Pons (tissue), 1 donor: ENCODE measurements around the gene PIK3AP1.
"Not testable (repeated sequence)": the region's sequence is repeated elsewhere in the genome, so short reads cannot be mapped to it uniquely, and the experiment has no call there.

Experiments used
- DNase-seq: peaks from one replicate; pipeline ENCODE4 v3.0.0-alpha.2; 2016; ENCODE audit warnings: low spot score

Gene PIK3AP1

GRCh38 chr10:96721207-96721572, 876 bp upstream of the PIK3AP1 start:
- DNase-seq, result no peak

- DNase-seq, result peak; percentile 30
Observed at GRCh38 chr10:96719850-96720421, 378 bp downstream of the PIK3AP1 start.

DNA sequence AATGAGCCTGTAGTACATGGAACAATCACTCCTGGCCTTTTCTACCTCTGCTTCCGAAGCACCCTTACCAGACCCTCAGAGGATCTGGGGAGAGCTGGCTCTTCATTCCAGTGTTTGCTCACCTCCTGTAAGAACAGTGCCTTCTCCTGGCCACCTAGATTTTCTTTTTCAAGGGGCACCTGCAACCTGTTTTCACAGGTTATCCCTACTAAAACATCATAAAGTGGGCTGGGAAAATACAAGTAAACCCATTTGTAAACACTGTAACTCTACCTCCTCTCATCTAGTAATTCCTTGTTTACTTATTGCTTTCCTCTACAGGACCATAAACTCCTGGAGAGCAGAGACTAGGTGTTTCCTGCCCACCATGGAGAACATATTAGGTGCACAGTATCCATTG, 1.1 kb downstream of the PIK3AP1 start:
- no peak for DNase-seq

DNA sequence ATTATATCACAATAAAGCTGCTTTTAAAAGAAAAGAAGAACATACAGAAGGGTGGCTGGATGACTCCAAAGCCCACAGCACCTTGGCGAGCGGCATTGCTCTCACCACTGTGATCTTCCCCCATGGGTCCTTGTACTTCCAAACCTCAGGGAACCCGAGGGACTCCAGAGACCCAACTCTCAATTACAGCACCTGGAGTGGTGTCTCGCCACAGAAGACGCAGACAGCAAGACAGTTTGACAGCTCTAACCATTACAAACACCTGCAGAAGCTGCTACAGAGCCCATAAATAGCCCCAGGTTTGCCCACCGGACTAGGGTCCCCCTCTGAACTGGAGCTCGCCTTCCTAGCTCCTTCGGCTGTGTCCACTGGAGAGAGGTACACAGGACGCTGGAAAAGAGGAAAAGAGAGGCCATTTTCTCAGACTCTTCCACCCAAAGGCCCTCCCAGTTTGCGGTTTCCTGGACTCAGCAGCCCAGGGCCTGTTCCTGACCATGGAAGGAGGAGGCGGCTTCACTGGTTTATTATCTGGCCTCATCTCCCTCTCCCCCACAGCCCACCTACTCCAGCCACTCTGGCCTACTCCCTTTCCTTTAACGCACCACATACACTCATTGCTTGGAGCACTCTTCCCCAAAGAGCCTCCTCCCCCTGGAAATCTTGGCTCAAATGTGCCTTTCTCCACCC, 1.9 kb downstream of the PIK3AP1 start:
- no peak for DNase-seq

DNA sequence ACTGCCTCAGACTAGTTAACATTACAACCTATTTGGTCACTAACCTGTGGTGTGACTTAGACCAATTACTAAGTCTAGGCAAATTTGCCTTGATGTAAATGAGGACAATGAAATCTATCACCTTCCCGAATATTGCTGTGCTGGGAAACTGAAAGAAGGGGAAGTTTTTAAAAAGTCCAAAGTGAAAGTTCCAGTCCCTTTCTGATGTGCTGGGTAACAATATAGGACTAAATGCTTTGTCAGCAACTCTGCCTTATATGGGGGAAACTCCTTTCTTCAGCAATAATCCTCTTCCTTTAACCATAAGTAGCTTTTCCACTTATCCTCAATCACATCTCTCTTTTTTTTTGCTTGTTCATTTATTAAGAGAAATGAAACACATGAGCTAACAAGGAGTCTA, 3.9 kb downstream of the PIK3AP1 start:
- DNase-seq, result peak; percentile 62

- no peak for DNase-seq
Observed at GRCh38 chr10:96714746-96715255, 5.5 kb downstream of the PIK3AP1 start.

DNA sequence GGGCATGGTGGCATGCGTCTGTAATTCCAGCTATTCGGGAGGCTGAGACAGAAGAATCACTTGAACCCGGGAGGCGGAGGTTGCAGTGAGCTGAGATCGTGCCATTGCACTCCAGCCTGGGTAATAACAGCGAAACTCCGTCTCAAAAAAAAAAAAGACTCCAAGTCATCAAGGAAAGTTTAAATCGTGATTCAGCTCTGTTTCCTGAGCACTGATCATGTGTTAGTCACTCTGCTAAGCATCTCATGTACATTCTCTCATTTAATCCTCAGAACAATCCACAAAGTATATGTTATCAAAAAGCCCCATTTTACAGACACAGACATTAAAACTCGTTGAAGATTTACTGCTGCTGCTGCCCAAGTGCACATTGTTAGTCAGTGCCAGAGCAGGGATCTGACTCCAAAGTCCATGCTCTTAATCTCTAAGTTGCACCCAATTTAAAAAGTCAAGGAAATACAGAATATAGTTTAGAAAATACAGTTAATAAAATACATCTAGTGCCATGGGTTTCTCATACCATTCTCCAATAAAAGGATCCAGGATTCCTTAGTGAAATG, 6.2 kb downstream of the PIK3AP1 start:
- DNase-seq, result no peak

DNA sequence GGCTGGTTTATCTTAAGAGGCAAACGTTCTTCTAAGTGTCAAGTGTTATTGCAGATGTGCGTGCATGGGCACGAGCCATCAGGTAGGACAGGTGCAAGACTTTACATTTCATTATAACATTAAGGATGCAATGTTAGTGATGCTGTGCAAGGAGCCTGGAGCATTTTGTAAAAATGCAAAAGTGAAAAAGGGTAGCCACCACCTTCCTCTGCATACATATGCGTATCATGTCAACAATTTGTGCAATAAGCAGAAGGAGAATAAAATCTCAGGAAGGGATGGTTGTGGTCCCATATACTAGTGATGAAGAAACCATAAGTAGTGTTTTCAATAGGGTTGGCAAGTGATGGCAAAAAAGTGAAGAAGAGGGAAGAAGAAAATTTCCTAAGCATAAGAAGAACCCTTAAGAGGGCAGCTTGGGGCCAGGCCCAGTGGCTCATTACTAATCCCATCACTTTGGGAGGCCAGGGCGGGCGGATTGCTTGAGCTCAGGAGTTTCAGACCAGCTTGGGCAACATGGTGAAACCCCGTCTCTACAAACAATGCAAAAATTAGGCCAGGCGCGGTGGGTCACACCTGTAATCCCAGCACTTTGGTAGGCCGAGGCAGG, 7.5 kb downstream of the PIK3AP1 start:
- no peak for DNase-seq

DNA sequence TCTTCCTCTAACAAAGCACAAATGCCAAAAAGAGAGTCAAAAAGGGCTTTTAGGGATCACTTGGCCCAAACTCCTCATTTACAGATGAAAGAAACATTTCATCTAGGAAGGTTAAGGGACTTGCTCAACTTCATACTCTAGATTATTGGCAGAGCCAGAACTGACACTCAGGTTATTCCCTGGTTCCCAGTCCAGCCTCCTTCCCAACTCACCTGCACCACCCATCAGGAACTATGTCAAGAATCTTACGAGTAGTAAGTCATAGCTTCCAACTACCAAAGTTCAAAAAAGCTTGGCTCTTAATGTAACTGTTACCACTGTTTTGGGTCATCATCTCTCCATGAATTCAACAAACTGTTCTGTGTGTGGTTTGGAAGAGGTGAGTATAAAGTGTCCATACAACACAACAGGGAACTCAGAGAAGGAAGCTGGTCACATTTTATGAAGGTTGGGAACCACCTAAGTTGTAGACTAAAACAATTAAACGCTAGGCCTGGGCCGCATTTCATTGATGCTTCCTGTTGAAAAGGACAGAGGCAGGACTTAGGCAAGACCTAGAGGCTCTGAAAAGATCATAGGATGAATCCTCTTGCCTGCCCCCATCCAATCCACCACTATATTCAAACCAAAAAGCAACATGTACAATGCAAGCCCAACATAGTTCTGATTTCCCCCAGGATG, 9.1 kb downstream of the PIK3AP1 start:
- no peak for DNase-seq

DNA sequence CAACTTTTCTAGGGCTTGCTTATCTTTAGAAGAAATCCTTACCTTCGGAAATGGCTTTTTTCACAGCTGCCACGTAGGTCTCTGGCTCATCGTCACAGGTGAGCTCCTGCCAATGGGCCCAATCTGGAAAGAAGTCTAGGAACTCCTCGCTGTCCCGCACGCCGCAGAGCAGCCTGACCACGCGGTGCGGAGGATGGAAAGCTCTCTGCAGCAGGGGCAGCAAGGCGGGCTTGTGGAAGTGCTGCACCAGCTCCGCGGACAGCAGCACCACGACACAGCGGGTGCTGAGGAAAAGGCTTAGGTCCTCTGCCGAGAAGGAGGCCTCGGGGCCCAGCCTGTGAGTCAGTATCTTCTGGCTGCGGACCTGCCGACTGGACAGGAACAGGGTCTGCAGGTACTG, 10.8 kb downstream of the PIK3AP1 start:
- no peak for DNase-seq

DNA sequence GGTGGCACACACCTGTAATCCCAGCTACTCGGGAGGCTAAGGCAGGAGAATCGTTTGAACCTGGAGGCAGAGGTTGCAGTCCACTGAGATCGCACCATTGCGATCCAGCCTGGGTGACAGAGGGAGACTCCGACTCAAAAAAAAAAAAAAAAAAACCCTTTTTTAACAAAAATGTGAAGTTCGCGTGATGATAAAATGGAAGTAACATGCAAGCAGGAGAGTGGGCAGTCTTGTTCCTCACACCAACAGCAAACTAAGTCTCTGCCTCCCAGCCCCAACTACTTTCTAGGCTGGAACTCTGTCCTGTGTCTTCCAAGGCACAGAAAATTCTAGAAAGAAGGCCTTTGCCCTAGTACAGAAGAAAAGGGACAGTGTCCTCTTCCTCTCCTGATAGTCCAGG, 11.3 kb downstream of the PIK3AP1 start:
- no peak for DNase-seq

- peak; percentile 74 for DNase-seq
Observed at GRCh38 chr10:96708456-96708855, 11.9 kb downstream of the PIK3AP1 start.

- DNase-seq, result no peak
Observed at GRCh38 chr10:96706331-96706853, 13.9 kb downstream of the PIK3AP1 start.

- DNase-seq, result no peak
Observed at GRCh38 chr10:96705134-96705533, 15.2 kb downstream of the PIK3AP1 start.

GRCh38 chr10:96704563-96704962, 15.8 kb downstream of the PIK3AP1 start:
- no peak for DNase-seq

DNA sequence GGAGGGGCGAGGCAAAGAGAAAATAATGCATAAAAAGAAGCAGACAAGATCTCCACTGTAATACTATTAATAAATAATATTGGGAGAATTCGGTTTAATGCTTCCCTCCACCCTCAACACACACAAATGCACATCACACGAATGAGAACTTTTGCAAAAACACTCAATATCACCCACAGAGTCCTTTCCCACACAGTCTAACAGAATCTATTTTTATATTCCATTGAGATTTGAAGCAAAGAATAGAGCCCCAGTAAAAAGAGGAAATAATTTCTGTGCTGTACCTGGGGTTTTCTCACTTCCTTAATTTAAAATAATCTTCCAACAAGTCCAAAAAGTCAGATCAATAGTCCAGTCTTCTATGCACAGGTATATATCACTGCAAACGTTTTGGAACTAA, 17.0 kb downstream of the PIK3AP1 start:
- peak; percentile 45 for DNase-seq

- DNase-seq, result no peak
Observed at GRCh38 chr10:96701265-96701664, 19.0 kb downstream of the PIK3AP1 start.

DNA sequence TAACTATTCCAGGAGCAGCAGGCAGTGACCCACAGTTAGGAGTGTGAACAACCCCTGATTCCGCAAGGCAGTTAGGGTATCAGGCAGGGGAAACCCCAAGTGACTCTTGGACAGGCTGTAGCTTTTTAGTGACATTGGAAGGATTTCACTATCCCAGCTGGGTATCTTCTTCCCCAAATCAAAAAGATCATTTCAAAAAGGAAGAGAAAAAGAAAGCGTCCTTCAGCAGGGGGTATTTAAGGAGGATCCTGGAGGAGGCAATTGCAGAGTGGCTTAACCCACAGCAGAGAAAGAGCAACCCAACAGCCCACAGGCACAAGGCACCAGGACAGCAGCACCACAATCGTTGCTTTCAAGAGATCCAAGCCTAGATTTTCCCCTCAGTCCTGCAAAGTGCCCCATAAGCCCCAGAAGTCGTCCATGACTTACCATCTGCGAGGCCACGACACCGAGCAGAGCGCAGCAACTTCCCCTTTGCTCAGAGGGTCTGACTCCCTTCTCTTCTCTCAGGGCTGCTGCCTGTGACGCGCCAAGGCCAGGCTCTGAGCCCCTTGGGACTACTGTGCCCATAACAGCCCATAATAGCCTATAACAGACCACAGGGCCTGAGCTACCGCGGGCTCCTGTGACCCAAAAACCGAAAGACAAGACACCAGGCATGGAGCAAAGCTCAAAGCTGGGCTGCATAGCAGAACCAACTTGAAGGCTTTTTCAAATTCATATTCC, 19.8 kb downstream of the PIK3AP1 start:
- peak; percentile 29 for DNase-seq

DNA sequence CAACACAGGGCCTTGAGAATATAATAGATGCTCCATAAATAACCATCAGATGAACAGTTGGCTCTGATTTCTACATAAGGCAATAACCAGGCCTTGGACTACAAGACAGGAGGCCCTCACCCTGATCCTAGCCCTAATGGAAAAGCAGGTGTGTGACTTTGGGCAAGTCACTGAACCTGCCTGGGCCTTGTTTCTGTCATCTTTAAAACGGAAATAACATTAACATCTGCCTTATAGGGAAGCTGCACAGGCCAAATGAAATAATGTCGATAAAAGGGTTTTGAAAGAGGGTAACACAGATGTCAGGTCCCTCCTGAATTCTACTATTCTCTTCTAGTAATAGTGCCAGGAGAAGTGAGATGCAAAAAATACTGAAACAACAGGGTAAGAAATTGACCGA, 20.7 kb downstream of the PIK3AP1 start:
- no peak for DNase-seq

DNA sequence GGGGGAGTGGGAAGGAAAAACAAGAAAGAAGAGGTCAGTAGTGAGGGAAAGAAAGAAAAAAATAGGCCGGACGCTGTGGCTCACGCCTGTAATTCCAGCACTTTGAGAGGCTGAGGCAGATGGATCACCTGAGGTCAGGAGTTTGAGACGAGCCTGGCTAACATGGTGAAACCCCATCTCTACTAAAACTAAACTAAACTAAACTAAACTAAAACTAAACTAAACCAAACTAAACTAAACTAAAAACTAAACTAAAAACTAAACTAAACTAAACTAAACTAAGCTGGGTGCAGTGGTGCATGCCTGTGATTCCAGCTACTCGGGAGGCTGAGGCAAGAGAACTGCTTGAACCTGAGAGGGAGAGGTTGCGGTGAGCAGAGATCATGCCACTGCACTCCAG, 22.0 kb downstream of the PIK3AP1 start:
- not testable (repeated sequence) for DNase-seq

- DNase-seq, result no peak
Observed at GRCh38 chr10:96697438-96697837, 22.9 kb downstream of the PIK3AP1 start.
